Measurements from ENCODE around the gene MSRB1.

MSRB1 gene, protein sequence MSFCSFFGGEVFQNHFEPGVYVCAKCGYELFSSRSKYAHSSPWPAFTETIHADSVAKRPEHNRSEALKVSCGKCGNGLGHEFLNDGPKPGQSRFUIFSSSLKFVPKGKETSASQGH

DNA sequence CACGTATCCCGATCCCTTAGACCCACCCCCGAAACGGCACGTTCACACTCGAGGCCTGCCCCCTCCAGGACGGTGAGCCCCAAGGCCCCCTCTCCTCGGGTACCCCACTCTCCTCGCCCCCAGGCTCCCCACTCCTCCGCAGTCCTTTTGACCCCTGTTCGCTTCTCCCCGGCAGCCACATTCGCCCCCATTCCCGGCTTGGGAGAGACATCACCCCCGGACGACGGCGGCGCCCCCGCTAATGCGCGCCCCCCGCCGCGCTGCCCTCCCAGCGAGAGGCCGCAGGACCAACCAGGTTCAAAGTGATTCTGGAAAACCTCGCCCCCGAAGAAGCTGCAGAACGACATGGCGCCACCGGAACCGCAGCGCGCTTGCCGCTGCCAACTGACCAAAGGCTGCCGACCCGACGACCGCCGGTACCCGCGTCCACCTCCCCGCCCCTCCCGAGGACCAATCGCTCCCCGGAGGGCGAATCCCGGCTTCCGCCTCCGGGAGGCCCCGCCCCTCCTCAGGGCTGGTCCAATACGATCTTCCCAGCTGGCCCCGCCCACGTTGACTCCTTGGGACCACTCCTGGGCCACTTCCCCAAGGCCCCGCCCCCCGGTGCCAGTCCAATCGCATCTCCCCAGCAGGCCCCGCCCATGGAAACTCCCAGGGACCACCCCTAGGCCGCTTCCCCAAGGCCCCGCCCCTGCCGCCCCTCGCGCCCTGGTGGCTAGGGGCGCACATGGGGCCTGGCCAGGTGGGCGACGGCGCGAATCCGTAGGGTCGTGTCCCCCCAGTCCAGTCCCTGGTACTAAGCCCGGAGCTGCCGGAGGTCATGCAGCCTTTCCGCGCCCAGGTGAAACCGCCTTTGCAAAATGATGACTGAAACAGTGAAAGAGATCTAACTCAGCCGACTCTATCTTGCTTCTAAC, at the start of gene MSRB1:
MSRB1 (minus strand) TSS at position 390 of the 917 bp plus-strand sequence; CDS start at position 347, 43 bp downstream.
- DNase-seq (ENCODE audit: low read depth), result peak; percentile 96
- peak within 1 kb of the TSS; percentile 80 for H3K4me3 ChIP-seq (ENCODE audit: low read length)
- TF ChIP-seq, protein P1, sequence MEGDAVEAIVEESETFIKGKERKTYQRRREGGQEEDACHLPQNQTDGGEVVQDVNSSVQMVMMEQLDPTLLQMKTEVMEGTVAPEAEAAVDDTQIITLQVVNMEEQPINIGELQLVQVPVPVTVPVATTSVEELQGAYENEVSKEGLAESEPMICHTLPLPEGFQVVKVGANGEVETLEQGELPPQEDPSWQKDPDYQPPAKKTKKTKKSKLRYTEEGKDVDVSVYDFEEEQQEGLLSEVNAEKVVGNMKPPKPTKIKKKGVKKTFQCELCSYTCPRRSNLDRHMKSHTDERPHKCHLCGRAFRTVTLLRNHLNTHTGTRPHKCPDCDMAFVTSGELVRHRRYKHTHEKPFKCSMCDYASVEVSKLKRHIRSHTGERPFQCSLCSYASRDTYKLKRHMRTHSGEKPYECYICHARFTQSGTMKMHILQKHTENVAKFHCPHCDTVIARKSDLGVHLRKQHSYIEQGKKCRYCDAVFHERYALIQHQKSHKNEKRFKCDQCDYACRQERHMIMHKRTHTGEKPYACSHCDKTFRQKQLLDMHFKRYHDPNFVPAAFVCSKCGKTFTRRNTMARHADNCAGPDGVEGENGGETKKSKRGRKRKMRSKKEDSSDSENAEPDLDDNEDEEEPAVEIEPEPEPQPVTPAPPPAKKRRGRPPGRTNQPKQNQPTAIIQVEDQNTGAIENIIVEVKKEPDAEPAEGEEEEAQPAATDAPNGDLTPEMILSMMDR (conservative IDR thresholded peaks at IDR 0.05; ENCODE audit: low read length), result no peak; the same call in 1 of the 2 replicates

DNA sequence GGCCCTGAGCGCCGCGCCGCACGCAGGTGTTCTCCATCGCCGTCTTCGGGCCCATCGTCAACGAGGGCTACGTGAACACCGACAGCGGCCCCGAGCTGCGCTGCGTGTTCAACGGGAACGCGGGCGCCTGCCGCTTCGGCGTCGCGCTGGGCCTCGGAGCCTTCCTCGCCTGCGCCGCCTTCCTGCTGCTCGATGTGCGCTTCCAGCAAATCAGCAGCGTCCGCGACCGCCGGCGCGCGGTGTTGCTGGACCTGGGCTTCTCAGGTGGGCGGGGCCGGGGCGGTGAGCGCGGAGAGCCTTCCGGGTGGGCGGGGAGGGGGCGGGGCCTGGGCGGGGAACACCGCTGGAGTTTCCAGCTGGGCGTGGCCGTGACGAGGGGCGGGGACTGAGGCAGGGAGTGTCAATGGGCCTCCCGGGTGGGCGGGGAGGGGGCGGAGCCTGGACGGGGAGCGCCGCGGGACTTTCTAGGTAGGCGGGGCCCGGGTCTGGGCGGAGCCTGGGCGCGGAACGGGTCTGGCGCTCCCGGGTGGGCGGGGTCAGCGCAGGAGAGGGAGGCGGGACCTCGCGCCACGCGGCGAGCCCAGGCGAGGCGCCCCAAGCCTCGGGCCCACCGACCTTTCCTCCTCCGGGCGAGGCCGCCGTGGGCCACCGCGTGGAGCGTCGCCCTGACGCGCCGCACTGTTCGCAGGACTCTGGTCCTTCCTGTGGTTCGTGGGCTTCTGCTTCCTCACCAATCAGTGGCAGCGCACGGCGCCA, 49.1 kb upstream of the MSRB1 start:
- peak; percentile 77 for DNase-seq (ENCODE audit: low read depth)
- H3K4me3 ChIP-seq (ENCODE audit: low read length), result peak overlapping the region; percentile 44
- TF ChIP-seq, protein P1 (conservative IDR thresholded peaks at IDR 0.05; ENCODE audit: low read length), result no peak

DNA sequence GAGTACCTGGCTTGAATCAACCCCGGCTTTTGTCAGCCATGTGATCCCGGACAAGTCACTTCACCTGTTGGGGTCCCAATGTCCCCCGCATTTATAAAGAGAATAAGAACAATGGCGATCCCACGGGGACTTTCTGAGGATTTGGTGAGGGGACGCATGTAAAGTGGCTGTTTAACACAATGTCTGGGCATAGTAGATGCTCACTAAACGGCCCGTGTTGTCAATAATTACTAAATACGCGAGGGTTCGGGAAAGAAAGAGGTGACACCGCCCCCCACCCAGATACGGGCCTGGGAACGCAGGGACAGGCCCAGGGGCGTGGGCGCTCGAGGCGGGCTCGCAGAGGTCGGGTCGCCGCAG, 48.6 kb upstream of the MSRB1 start:
- DNase-seq (ENCODE audit: low read depth), result no peak
- peak overlapping the region; percentile 44 for H3K4me3 ChIP-seq (ENCODE audit: low read length)
- TF ChIP-seq, protein P1 (conservative IDR thresholded peaks at IDR 0.05; ENCODE audit: low read length), result no peak

DNA sequence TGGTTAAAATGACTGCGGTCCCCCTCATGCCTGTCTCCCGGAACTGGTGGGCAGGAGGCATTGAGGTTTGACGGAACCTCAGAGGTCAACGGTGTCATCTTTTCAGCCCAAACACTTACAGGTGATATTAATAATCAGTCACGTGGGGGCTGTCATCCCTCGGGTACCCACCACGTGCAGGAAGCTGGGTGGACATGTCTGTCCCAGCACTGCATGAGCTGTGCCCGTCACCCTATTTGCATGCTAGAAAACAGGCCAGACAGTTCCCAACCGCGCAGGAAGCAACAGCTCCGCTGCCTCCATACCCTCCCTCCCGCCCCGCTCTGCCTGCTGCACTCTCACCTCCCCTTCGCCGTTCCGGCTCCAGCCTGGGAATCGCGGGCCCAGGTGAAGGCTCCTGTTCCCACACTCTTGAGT, 48.1 kb upstream of the MSRB1 start:
- TF ChIP-seq, protein P1 (conservative IDR thresholded peaks at IDR 0.05; ENCODE audit: low read length), result no peak
- no peak overlapping the region for H3K4me3 ChIP-seq (ENCODE audit: low read length)
- no peak for DNase-seq (ENCODE audit: low read depth)

DNA sequence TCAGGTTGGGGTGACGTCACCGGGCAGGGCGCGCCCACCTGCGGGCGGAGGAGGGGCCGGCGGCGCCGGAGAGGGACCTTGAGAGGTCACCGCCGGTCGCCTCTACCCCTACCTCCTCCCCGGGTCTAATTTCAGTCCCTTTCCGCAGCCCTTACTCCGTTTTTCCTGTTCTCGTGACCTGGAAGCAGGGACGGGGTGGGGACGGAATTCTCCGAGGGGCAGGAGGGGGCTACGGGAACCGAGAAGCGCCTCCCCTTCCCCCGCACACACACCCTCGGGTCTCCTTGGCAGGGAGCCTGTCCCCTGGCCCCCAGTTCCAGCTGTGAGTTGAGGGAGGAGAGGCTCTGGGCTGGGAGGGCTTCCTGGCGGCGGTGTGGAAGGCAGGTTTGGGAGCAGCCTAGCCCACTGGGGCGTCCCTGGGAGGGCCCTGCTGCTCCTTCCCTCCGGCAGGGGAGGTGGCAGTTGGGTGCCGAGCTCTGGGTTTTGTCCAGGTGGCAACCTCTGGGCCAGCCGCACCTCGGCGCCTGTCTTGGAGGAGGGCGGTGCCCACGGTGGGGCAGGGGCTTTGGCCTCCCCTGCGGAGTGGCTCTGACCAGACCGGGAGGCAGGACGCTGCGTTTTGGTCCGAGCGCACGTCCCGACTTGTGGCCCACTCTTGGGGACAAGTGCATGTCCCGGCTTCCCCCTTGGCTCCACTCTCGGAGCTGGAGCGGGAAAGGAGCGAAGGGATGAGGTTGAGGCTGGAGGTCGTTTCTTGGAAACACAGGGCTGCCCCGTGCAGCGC, 47.5 kb upstream of the MSRB1 start:
- no peak for DNase-seq (ENCODE audit: low read depth)
- no peak overlapping the region; the same call in 1 of the 2 replicates for H3K4me3 ChIP-seq (ENCODE audit: low read length)
- TF ChIP-seq, protein P1 (conservative IDR thresholded peaks at IDR 0.05; ENCODE audit: low read length), result no peak

DNA sequence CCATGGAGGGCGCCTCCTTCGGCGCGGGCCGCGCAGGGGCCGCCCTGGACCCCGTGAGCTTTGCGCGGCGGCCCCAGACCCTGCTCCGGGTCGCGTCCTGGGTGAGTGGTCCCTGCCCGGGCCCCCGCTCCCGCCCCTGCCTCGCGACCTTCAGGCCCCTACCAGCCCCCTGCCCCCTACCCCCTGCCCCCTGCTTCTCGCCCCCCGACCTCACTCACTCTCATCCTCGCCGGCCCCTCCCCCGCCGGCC, 47.0 kb upstream of the MSRB1 start:
- no peak for DNase-seq (ENCODE audit: low read depth)
- no peak overlapping the region for H3K4me3 ChIP-seq (ENCODE audit: low read length)
- TF ChIP-seq, protein P1 (conservative IDR thresholded peaks at IDR 0.05; ENCODE audit: low read length), result no peak

Data from AG10803 (cell line).